ENCODE measurements around the gene TRMU. TPM values are rescaled to one million over a fixed set of nuclear protein-coding genes. Genes with fewer than 3 reads are reported as not detected.
"Not testable (repeated sequence)": the region's sequence is repeated elsewhere in the genome, so short reads cannot be mapped to it uniquely, and the experiment has no call there.

The TRMU gene
- total RNA-seq, 1 donor from 2014 or later = 17.5 TPM

- FAIRE-seq (no peak), DNase-seq (ENCODE audit: low spot score in 2 of 2) (no peak)
Observed at GRCh38 chr22:46299101-46299500, 36.4 kb upstream of the TRMU start.

- FAIRE-seq = no peak
- DNase-seq (ENCODE audit: low spot score in 2 of 2) = no peak
Observed at GRCh38 chr22:46300491-46300890, 35.0 kb upstream of the TRMU start.

DNA sequence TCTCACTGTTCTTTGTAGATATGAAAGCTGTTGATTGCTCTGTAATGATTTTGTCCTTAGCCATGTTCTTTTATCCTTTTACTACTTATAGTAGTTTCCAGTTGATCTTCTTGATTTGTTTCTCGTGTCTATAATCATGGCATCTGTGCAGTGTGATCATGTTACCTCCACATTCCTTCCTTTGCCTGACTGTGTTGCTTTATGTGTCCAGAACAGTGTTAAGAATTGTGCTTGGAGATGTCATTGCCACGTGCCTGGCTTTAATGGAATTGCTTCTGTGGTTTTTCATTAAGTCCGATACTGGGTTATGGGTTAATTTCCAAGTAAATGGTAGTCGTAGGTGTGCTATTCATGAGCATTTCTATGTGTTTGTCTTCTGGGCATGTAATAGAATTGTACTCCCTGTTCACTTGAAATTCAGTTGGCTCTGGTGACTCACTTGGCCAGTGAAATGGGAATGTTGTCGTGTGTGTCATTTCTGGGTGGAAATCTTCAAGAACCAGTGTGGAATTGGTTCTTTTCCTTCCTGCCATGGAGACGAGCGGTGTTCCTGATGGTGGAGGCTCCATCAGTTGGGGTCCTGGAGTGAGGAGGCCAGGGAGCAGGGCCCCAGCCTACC, 32.1 kb upstream of the TRMU start:
- no peak for DNase-seq (ENCODE audit: low spot score in 2 of 2)
- no peak for FAIRE-seq

DNA sequence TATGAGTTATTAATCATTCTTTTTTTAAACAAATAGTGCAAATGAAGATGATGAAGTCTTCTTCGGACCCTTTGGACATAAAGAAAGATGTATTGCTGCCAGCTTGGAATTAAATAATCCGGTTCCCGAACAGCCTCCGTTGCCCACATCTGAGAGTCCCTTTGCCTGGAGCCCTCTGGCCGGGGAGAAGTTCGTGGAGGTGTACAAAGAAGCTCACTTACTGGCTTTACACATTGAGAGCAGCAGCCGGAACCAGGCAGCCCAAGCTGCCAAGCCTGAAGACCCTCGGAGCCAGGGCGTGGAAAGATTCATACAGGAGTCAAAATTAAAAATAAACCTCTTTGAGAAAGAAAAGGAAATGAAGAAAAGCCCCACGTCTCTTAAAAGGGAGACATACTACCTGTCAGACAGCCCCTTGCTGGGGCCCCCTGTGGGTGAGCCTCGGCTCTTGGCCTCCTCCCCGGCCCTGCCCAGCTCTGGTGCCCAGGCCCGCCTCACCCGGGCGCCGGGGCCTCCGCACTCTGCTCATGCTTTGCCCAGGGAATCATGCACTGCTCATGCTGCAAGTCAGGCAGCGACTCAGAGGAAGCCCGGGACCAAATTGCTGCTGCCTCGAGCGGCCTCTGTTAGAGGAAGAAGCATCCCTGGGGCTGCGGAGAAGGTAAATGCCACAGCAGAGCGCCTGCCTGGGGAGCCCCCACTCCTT, 27.1 kb upstream of the TRMU start:
- no peak for FAIRE-seq
- no peak for DNase-seq (ENCODE audit: low spot score in 2 of 2)

DNA sequence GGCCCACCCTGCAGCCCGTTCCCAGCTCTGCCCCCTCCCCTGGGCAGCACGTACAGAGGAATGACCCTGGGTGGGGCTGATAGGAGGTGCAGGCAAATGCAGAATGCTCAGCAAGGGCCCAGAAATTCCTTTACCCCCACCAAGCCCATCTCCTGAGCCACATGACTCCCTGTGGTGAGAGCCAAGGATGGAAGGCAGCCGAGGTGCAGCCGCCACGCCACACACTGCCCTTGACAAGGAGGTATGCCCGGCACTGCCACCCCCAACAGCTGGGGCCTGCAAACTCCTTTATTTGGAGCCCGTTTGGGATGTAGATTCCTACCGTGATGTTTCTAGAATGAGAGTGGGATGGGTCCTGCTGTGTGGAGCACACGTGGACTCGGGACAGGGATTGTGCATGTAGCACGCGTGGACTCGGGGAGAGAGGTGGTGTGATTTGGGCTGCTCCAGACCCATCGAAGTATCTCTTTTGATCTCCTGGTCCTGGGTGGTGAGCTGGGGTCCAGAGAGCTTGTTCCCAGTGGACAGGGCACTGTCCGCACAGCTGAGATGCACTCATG, 25.9 kb upstream of the TRMU start:
- DNase-seq (ENCODE audit: low spot score in 2 of 2) (no peak), FAIRE-seq (no peak)

DNA sequence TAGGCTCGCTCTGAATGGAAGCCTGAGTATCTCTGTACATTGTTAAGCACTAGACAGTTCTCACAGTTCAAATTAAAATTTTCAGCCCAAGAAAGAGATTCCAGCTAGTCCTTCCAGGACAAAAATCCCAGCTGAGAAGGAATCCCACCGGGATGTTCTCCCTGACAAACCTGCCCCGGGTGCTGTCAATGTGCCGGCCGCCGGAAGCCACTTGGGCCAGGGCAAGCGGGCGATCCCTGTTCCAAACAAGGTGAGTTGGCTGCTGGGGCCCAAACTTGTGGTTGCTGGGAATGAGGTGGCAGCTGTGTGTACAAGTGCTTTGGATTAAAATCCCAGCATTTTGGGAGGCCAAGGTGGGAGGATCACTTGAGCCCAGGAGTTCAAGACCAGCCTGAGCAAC, 23.5 kb upstream of the TRMU start:
- DNase-seq (ENCODE audit: low spot score in 2 of 2) = no peak
- FAIRE-seq = no peak

DNA sequence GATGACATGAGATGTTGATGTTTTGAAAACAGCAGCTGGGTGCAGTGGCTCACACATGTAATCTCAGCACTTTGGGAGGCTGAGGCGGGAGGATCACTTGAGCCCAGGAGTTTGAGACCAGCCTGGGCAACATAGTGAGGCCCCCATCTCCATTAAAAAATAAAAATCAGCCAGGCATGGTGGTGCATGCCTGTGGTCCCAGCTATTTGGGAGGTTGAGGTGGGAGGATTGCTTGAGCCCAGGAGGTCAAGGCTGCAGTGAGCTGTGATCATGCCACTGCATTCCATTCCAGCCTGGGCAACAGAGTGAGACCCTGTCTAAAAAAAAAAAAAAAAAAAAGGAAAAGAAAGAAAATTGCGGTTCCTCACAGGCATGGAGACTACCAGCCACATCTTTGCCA, 22.7 kb upstream of the TRMU start:
- DNase-seq (ENCODE audit: low spot score in 2 of 2); FAIRE-seq: not testable (repeated sequence)

DNA sequence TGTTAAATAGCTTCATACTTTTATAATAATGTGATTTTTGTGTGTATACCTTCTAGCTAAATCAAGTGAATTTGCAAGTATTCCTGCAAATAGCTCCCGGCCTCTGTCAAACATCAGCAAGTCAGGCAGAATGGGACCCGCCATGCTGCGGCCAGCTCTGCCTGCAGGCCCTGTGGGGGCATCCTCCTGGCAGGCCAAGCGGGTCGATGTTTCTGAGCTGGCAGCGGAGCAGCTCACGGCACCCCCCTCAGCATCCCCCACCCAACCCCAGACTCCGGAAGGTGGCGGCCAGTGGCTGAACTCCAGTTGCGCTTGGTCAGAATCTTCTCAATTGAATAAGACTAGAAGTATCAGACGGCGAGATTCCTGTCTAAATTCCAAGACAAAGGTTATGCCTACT, 19.5 kb upstream of the TRMU start:
- FAIRE-seq = no peak
- DNase-seq (ENCODE audit: low spot score in 2 of 2) = no peak

GRCh38 chr22:46317646-46318045, 17.9 kb upstream of the TRMU start:
- FAIRE-seq (no peak), DNase-seq (ENCODE audit: low spot score in 2 of 2) (no peak)

GRCh38 chr22:46318576-46318975, 16.9 kb upstream of the TRMU start:
- FAIRE-seq = no peak
- no peak for DNase-seq (ENCODE audit: low spot score in 2 of 2)

DNA sequence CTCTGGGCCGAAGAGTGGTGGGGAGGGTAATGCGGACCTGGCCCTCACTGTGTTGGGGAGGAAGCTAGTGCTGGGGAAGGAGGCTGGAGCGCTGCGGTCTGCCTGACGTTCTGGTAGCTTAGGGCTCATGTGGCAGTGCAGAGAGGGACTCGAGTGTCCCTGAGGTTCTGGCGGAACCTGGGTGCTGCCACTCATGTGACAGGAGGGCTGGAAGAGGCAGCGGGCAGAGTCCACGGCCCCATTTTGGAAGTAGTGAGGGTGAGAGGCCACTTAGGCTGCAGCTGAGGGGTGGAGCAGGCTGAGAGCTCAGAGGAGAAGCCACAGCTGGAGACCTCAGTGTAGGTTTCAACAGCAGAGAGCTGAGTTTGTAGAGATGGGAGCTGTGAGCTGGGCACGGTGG, 16.2 kb upstream of the TRMU start:
- no peak for FAIRE-seq
- no peak for DNase-seq (ENCODE audit: low spot score in 2 of 2)

- FAIRE-seq = no peak
- no peak for DNase-seq (ENCODE audit: low spot score in 2 of 2)
Observed at GRCh38 chr22:46320166-46320710, 15.3 kb upstream of the TRMU start.

DNA sequence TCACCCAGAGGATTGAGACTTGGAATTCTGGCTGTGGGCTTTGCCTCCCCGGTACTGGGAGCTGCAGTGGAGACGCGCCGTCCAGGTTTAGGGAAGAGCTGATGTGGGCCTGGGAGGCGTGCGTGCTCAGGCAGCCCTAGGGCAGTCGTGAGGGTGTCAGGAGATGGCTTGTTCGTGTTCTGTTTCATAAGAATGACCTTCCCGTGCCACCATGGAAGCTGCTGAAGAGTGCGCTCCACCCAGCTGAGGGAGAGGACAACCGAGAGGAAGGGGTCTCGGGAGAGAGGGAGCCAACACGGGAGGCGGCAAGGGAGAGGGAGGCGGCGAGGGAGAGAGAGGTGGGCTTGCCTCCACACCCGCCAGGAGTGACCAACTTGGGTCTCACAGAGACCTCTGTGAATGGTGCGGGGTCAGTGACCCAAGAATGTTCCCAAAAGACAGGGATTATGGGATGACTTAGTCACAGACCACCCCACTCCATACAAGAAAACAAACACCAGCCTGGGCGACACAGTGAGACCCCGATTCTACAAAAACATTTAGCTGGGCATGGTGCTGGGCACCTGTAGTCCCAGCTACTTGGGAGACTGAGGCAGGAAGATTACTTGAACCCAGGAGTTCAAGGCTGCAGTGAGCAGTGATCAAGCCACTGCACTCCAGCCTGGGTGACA, 14.7 kb upstream of the TRMU start:
- FAIRE-seq (no peak), DNase-seq (ENCODE audit: low spot score in 2 of 2) (no peak)

GRCh38 chr22:46322711-46323110, 12.8 kb upstream of the TRMU start:
- DNase-seq (ENCODE audit: low spot score in 2 of 2) (no peak), FAIRE-seq (no peak)

DNA sequence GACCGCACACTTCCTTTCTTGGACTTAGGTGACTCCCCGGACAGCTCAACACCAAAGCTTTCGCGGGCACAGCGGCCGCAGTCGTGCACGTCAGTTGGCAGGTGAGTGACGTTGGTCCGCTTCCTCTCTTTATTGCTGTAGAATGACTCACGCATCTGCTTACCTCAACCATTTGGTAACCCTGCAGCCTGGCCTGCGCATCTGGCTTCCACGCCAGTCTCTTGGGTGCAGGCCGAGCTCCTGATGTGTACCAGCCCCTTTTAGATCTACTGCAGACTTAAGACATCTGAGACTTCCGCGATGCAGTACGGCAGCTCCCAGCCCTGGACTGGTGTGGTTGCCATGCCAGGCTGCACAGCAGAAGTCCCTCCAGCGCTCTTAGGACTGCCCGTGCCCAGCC, 12.4 kb upstream of the TRMU start:
- FAIRE-seq (no peak), DNase-seq (ENCODE audit: low spot score in 2 of 2) (no peak)

- FAIRE-seq (no peak), DNase-seq (ENCODE audit: low spot score in 2 of 2) (no peak)
Observed at GRCh38 chr22:46326066-46326680, 9.3 kb upstream of the TRMU start.

GRCh38 chr22:46327691-46328465, 7.6 kb upstream of the TRMU start:
- DNase-seq (ENCODE audit: low spot score in 2 of 2) = no peak
- FAIRE-seq = no peak

DNA sequence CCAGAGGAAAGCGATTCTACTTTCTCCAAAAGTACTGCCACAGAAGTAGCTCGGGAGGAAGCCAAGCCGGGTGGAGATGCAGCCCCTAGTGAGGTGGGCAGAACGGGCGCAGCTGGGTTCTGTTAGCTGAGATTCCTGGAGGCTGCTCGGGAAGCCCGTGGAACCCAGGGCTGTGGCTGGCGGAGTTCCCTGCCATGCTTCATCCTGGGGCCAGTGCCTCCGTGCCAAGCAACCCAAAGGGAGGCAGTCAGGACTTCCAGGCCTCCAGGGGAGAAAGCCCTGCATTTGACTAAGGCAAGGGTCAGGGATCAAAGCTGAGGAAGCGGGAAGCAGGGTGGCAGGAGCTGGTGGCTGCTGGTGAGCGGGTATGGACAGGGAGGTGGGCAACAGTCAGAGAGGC, 6.7 kb upstream of the TRMU start:
- DNase-seq (ENCODE audit: low spot score in 2 of 2) (no peak), FAIRE-seq (no peak)

- FAIRE-seq = no peak
- no peak for DNase-seq (ENCODE audit: low spot score in 2 of 2)
Observed at GRCh38 chr22:46329616-46330015, 5.9 kb upstream of the TRMU start.

- DNase-seq (ENCODE audit: low spot score in 2 of 2) (no peak), FAIRE-seq (no peak)
Observed at GRCh38 chr22:46330426-46330825, 5.1 kb upstream of the TRMU start.

Measured in frontal cortex (tissue), 4 donors.